Fibroblast of lung (primary cell): ENCODE results near the gene MYCL.

Source experiments
- EZH2 ChIP-seq: IDR thresholded peaks from 2 replicates; pipeline ENCODE4 v1.5.1; 2012; ENCODE audit warnings: low read length, control low read depth, mild to moderate bottlenecking; ENCODE audit errors: missing control alignments
- TF ChIP-seq, protein P1 (sequence below), 2 donors: IDR thresholded peaks in 1 of 2; conservative IDR thresholded peaks in 1 of 2; 1 replicate in 1 of 2; 2 replicates in 1 of 2; pipeline ENCODE4 v1.5.1; 2011 to 2012; ENCODE audit warnings: low read length in 2 of 2, control low read depth in 1 of 2, inconsistent platforms in 1 of 2, low read depth in 1 of 2, mild to moderate bottlenecking in 1 of 2

DNA sequence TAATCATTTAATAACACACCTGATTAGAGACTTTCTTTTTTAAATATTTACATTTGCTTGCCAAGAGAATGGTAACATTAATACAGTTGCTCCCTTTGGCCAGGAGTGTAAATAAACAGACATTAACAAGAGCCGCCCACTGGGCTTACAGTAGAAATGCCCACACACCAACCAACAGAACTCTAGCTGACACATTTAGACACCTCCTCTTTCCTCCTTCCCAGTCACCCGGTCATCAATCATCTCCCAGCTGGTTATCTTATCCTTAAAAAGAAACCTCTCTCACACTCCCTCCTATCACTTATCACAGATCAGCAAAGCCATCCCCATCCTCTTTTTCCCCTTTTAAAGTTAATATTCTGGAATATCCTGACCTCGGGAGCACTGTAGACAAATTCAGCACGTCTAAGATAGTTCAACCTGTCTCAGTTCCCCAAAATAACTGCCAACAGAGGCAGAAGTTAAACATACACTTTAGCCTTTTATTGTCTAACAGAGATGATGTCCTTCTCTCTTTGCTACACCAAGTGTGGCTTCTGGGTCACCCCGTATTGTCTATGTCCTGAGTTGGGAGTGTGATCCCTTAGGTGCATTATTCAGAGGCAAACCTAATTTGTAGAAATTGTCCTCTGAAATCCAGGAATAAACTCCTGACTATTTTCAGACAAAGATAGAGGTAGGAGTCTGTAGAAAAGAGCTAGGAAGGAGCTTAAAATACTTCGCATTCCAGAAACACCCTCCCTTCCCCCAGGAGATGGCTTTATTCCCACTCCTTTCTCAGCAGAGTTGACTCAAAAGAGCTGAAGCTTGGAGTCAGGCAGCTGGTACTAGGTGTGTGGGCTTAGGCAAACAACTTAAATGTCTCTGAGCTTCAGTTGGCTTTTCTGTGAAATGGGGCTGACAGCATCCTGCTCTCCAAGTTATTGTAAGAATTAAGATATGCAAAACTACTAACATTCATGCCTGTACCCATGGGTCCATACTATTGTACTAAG is 8.8 kb downstream of the MYCL start:
- TF ChIP-seq, protein P1, sequence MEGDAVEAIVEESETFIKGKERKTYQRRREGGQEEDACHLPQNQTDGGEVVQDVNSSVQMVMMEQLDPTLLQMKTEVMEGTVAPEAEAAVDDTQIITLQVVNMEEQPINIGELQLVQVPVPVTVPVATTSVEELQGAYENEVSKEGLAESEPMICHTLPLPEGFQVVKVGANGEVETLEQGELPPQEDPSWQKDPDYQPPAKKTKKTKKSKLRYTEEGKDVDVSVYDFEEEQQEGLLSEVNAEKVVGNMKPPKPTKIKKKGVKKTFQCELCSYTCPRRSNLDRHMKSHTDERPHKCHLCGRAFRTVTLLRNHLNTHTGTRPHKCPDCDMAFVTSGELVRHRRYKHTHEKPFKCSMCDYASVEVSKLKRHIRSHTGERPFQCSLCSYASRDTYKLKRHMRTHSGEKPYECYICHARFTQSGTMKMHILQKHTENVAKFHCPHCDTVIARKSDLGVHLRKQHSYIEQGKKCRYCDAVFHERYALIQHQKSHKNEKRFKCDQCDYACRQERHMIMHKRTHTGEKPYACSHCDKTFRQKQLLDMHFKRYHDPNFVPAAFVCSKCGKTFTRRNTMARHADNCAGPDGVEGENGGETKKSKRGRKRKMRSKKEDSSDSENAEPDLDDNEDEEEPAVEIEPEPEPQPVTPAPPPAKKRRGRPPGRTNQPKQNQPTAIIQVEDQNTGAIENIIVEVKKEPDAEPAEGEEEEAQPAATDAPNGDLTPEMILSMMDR (conservative IDR thresholded peaks at IDR 0.05 in 1 of 2, IDR thresholded peaks at IDR 0.05 in 1 of 2; ENCODE audit: low read depth in 1 of 2, low read length in 2 of 2) = no peak
- TF ChIP-seq EZH2 = no peak
